Sciatic nerve (tissue), 2 donors: ENCODE results near the gene EPRS1. TPM values are rescaled to one million over a fixed set of nuclear protein-coding genes. Genes with fewer than 3 reads are reported as not detected.
A peak's percentile ranks its signal among the peaks of the same experiment; 100 is the strongest.
"Not testable (repeated sequence)": the region's sequence is repeated elsewhere in the genome, so short reads cannot be mapped to it uniquely, and the experiment has no call there.

Experiments
- ATAC-seq: fragments of 200-7000 bp; cut with Tn5 transposase; one replicate; pipeline ENCODE4 v1.9.1; 2020; ENCODE audit warnings: mild to moderate bottlenecking, moderate library complexity
- DNase-seq: peaks from one replicate; pipeline ENCODE4 v3.0.0-alpha.2; 2020; ENCODE audit warnings: low spot score
- intact Hi-C: fragments of 100-400 bp; cut with DNase I; formaldehyde crosslinking; loops from one replicate; pipeline ENCODE4 v1.14.2; 2022
- total RNA-seq: library from RNA; stranded (reverse); fragmentation: NEBNext Ultra II Directional; extraction: Animal tissue kit (Norgen Biotek cat#: 25700); gene quantifications from one replicate; pipeline ENCODE4 v1.2.1, GENCODE V29; 2021
- donor health status: DM: no; HTN: no; CAD: no.
- donor health status: DM: no; HTN: no; CAD: no.

The EPRS1 gene
- total RNA-seq = 85.9 TPM

GRCh38 chr1:220046052-220046930 lies at the start of gene EPRS1:
EPRS1 (minus strand) TSS chr1:220046505; CDS start chr1:220046388, 117 bp downstream.
- ATAC-seq (peak; percentile 99), DNase-seq (peak; percentile 93)
- intact Hi-C loops = no loop called here

DNA sequence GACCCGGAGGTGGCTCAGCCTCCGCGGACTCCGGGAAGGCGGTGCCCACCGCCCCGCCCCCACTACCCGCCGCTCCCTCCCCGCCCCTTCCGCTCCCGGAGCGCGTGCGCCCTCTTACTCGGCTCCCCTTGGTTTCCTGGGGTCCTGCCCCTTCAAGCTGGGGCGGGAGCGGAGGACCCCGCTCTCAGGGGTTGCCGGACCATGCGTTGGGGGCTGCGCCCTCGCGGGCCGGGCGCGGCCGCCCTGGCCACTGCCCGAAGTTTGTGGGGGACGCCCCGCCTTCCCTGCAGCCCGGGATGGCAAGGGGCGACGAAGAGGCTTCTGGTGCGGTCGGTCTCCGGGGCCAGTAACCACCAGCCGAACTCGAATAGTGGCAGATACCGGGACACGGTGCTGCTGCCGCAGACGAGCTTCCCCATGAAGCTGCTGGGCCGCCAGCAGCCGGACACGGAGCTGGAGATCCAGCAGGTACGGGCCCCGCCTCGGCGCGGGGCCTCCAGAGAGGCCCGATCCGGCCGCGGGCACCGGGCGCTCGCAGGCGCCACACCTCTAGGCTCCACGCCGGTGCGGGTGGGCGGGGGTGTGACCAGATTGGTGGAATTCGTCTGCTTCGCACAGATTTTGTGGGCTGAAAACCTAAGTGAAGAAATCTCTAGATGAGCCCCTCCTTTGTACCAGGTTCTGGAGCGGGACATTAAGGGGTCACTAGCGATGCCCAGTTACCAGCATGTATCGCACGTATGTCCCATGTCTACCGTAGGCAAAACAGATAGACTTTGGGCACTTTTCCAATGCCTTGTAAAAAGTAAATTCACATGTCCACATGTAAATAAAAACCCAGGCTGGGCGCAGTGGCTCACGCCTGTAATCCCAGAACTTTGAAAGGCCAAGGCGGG lies 48.0 kb upstream of the EPRS1 start, which contains the start of gene IARS2:
IARS2 (plus strand) TSS at position 117 of the 896 bp plus-strand sequence; CDS start at position 202, 85 bp downstream.
- DNase-seq = peak; percentile 94
- intact Hi-C loops = no loop called here

GRCh38 chr1:220093361-220094015 lies 47.2 kb upstream of the EPRS1 start:
- intact Hi-C loops = no loop called here
- ATAC-seq (peak; percentile 4), DNase-seq (no peak)

More for the DNA sequence above, 48.0 kb upstream of the EPRS1 start, which contains the start of gene IARS2:
- peak; percentile 95 for ATAC-seq

- DNase-seq (no peak), ATAC-seq (no peak)
- intact Hi-C loops = no loop called here
Observed at GRCh38 chr1:220092694-220093093, 46.4 kb upstream of the EPRS1 start.

DNA sequence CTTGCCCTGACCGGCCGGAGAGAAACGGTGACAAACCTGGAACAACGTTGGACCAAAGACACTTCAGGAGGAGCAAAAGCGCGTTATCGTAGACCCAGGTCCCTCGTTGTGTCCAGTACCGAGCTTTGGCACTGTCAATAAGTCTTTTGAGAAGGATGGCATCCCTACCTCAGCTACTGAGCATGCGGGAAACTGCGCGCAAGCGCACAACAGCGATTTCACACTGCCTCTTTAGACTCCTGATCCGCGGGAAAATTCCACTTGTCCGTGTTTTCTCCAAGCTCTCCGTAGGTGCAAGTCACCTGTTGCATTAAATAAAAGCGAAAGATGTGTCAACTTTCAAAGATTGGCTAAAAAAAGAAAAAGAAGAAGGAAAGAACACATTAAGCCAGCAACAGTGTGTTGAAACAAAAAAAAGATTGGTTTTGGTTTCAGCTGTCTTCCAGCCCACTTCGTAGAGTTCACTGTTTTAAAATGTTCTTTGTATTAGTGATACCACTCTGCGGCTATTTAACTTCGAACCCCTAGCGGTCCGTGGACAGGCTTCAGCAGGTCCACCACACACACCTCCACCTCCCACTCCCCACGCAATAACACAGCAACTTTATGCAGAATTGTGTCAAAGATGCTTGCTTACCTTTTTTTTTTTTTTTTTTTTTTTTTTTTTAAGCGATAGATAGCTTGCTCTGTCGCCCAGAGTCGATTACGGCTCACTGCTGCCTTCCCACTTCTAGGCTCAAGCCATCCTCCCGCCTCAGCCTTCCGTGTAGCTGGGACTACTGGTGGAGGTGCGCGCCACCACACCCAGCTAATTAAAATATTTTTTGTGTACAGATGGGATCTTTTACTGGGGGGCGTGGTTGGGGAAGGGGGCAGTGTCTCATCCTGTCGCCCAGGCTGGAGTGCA lies 43.6 kb upstream of the EPRS1 start, which contains the start of gene BPNT1:
BPNT1 (minus strand) TSS at position 139 of the 907 bp plus-strand sequence. CDS start 9,942 bp downstream, outside the sequence.
- intact Hi-C loops = no loop called here
- peak; percentile 89 for ATAC-seq

DNA sequence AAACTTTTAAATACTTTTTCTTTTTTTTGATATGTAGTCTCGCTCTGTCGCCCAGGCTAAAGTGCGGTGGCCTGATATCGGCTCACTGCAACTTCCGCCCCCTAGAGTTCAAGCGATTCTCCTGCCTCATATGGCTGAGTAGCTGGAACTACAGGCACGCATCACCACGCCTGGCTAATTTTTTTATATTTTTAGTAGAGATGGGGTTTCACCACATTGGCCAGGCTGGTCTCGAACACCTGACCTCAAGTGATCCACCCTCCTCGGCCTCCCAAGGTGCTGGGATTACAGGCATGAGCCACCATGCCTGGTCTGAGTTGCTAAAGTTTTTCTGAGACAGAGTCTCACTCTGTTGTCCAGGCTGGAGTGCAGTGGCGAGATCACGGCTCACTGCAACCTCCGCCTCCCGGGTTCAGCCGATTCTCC lies 40.0 kb upstream of the EPRS1 start:
- ATAC-seq, DNase-seq, intact Hi-C loops: not testable (repeated sequence)

More for the DNA sequence above, 43.6 kb upstream of the EPRS1 start, which contains the start of gene BPNT1:
- peak; percentile 96 for DNase-seq

DNA sequence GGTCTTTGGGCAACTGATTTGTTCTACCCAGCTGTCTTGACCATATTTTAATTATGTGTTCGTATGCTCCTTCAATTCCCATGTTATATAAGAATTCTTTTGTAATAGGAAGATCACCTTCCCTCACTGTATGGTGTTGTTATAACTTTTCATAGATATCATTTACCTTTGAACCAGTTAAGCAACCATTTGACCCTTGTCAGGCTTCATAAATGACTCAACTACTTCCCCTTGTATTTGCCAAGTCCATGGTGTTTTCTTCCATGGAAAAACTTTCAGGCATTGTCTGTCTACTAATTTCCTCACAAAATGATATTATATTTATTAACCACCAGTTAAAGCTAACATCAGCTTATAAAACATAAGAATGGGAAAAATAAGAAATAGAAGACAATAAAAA lies 38.2 kb upstream of the EPRS1 start:
- DNase-seq (no peak), ATAC-seq (no peak)
- intact Hi-C loops = no loop called here

DNA sequence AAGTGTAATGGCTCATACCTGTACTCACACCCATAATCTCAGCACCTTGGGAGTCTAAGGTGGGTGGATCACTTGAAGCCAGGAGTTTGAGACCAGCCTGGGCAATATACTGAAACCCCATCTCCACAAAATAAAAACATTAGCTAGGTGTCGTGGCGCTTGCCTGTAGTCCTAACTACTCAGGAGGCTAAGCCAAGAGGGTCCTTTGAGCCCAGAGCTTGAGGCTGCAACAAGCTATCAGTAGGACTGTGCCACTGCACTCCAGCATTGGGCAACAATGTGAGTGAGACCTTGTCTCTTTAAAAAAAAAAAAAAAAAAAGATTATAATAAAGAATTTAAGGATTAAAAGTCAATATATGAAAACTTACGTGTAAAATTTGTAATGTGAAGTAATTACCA lies 31.6 kb upstream of the EPRS1 start:
- intact Hi-C loops = loop anchor here (5.0 to 10.0 kb wide), 2 partner anchors 489 to 903 kb away; partner anchors contain the start of gene LYPLAL1
- ATAC-seq = no peak

DNA sequence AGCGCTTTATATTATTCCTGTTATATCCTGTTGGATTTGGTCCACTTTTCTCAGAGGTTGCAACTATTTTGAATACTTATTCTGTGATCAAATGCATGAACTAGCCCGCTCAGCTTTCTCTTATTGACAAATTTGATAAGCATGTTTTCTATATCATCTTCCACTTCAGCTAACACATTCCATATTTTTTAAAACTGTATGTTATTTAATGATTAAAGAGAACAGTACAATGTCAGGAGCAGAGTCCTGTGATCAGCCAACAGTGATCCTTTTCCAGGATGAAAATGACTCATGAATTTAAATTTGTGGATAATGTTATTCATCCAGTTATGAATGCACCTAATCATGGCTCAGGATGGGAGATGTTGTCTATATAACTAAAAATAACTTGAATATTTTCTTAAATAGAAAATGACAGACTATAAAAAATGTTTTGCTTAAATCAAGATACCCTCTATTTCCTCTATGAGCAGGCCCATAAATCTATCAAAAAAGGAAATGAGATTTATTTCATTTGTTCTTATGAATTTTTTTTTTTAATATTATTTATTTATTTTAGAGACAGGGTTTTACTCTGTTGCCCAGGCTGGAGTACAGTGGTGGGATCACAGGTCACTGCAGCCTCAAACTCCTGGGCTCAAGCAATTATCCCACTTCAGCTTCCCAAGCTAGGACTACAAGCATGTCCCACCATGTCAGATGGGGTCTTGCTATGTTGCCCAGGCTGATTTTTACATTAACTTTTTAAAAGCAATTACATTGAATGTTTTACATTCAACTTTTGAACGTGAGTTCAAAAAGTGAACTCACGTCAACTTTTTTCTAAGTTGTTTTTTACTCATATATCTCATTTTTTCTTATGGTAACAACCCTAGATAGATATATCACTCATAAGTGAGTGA lies 30.8 kb upstream of the EPRS1 start:
- ATAC-seq = no peak
- intact Hi-C loops = loop anchor here (5.0 to 10.0 kb wide), 2 partner anchors 490 to 902 kb away; partner anchors contain the start of gene LYPLAL1
- no peak for DNase-seq

More for the DNA sequence above, 31.6 kb upstream of the EPRS1 start:
- no peak for DNase-seq

DNA sequence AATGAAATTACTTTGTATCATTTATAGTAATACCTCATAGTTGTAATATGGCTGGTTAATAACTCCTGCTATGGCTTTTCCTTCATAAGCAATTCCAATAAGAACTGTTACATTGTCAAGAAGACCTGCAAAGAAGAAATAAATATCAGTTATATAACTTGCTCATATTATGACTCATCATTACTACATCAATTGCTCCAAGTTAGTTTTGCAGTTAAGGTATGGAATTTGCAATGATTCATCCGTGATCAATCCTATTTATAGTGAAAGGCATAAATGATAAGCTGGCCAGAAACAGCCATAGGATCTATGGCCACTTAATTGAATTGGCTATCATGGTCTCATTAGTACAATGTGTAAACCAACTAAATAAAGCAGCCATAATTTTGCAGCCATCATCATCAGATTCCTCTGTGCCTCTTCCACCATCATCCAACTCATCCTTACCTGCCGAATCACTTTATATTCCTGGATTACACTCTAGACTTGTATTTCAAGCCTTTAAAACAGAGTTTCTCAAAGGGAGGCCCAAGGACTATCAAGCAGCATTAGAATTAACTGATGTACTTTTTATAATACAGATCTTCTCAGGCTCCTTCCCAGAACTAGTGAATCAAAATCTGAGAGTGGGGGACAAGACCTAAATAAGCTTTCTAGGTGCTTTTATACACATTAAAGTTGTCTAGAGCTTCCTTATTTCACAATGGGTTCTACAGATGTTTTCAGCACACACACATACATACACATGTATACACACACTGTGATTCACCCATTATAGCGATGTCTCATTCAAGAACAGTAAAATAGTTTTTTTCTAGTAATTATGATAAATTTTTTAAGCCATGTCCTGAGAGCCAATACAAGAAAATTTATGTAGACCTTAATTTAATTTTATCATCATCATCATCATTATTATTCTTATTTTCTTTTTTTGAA lies 21.2 kb upstream of the EPRS1 start:
- DNase-seq = no peak
- no peak for ATAC-seq
- intact Hi-C loops = no loop called here

DNA sequence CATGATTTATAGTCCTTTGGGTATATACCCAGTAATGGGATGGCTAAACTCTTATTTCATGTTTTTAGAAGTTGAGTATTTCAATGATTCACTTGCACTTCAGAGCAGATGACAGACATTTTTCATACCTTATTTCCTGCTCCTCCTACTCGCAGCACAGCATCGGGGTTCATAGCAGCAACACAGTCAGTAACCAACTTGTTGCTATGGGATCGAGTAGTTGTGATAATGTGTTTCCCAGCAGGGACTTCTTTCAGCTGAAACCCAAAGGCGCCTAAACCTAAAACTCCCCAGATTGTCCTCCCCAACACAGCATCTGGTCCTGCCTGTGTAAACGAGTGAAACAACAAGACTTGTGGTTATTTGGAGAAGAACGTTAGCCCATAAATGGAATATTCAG lies 16.3 kb upstream of the EPRS1 start:
- DNase-seq = no peak
- intact Hi-C loops = no loop called here
- ATAC-seq = no peak

DNA sequence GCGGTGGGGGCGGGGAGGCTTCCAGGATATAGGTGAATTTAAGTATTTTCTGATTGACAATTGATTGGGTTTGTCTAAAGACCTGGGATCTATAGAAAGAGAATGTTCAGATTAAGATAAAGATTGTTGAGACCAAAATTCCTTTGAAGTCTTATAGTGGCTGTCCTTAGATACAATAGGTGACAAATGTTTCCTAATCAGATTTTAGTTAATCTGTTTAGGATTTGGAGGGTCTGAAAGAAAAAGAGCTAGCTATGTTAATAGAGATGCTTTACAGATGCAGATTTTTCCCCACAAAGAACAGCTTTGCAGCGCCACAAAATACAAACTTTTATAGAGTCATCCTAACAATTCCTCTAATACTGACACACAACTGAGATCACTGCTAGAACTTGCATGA lies 14.6 kb upstream of the EPRS1 start:
- intact Hi-C loops = no loop called here
- ATAC-seq (no peak), DNase-seq (no peak)

DNA sequence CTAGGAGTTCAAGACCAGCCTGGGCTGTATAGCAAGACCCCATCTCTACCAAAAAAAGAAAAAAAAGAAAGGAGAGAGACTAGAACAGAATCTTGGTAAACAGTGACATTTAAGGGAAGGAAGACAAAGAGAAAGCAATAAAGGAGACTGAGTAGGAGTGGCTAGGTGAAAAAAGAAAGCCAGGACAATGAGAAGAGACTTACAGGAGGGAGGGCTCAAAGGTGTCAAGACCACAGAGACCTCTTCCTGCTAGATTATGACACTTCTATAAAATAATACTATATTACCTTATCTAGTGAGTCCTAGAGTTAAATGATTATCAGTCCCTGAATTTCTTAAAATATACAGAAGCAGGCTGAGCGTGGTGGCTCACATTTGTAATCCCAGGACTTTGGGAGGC lies 10.1 kb upstream of the EPRS1 start:
- DNase-seq (no peak), ATAC-seq (no peak)
- intact Hi-C loops = no loop called here

GRCh38 chr1:220045356-220046051 lies 801 bp downstream of the EPRS1 start:
- ATAC-seq = no peak
- intact Hi-C loops = no loop called here
- no peak for DNase-seq

DNA sequence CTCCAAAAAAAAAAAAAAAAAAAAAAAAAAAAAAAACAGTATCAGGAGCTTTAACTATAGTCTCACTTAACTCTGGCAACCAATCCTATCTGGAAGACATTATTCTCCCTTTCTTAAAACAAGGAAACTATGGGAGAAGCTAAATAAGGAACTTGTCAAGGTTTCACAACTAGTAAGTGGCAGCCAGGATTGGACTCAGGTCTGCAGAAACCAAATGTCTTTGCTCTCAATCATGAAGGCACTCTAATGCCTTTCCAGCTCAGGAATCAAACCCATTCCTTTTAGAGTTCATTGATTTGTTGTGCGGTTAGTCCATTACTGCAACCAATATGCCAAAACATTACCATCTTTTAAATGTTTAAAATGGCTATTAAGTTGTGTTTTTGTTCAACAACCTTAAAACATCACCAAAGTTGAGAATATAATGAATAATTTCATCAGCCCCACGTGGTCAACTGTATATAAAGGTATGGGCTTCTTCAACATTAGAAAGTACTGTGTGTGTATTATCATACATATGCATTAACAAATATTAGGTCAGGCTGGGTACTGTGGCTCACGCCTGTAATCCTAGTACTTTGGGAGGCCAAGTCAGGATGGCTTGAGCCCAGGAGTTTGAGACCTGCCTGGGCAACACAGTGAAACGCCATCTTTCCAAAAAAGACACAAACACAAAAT lies 1.5 kb downstream of the EPRS1 start:
- no peak for ATAC-seq
- DNase-seq = no peak
- intact Hi-C loops = no loop called here
